Body of pancreas (tissue), 4 donors: ENCODE measurements around the gene DHX29.

Experiments used
- CTCF ChIP-seq, 7 experiments: fragments of 450-650 bp in 4 of 7; fragments of 200-600 bp in 3 of 7; sonication (generic) in 3 of 7; IDR thresholded peaks; one replicate each; pipeline ENCODE4 v1.5.1; 2016 to 2019; ENCODE audit warnings: antibody characterized with exemption in 7 of 7
- POLR2A ChIP-seq, 3 donors: fragments of 450-650 bp; IDR thresholded peaks; one replicate each; pipeline ENCODE4 v1.6.1; 2016; ENCODE audit warnings: antibody characterized with exemption in 3 of 3, mild to moderate bottlenecking in 2 of 3

GRCh38 chr5:55345327-55345726, 37.8 kb upstream of the DHX29 start:
- TF ChIP-seq CTCF (IDR thresholded peaks at IDR 0.05) (no peak), POLR2A (IDR thresholded peaks at IDR 0.05) (no peak)
